ENCODE results near the gene APOA4.

Gene APOA4

DNA sequence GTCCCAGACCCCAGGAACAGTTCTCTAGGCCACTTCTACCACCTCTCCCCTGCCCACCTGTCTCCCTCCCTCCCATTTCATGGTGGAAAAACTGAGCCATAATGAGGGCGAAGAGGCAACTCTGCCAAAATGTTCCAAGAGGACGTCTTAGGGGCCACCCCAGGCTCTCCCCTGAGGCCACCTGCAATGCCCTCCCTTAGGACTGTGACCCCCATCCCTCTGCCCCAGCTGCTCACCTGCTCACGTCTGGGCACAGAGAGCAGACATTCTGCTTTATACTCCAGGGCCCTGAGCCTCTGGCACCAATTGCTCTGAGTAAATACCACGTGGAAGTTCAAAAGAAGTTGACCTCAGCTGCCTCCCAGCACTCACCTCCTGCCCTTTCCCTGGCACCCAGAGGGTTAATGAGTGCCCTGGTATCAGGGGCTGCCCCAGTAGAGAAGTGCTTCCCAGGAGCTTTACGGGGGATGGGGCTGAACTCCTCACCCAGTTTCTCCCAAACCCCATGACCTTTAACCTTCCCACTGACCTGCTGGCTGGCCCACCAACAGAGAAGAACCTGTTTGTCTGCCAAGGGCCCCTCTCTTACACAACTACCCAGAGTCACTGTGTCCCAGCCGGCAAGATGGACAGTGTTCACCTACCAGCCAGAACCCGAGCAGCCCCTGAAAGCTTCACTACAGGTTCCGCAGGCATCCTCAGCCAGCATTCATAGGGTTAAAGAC lies 30.8 kb downstream of the APOA4 start:
- TF ChIP-seq, protein P1, sequence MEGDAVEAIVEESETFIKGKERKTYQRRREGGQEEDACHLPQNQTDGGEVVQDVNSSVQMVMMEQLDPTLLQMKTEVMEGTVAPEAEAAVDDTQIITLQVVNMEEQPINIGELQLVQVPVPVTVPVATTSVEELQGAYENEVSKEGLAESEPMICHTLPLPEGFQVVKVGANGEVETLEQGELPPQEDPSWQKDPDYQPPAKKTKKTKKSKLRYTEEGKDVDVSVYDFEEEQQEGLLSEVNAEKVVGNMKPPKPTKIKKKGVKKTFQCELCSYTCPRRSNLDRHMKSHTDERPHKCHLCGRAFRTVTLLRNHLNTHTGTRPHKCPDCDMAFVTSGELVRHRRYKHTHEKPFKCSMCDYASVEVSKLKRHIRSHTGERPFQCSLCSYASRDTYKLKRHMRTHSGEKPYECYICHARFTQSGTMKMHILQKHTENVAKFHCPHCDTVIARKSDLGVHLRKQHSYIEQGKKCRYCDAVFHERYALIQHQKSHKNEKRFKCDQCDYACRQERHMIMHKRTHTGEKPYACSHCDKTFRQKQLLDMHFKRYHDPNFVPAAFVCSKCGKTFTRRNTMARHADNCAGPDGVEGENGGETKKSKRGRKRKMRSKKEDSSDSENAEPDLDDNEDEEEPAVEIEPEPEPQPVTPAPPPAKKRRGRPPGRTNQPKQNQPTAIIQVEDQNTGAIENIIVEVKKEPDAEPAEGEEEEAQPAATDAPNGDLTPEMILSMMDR (IDR thresholded peaks at IDR 0.05; ENCODE audit: low read depth, low read length): no peak
- no peaks in the 10 kb centered on the region for H3K36me3 ChIP-seq
- no peaks in the 10 kb centered on the region for H3K27me3 ChIP-seq (ENCODE audit: insufficient read depth, low read depth, severe bottlenecking)
- no peak for DNase-seq
- H3K4me3 ChIP-seq (ENCODE audit: low read depth, low read length): no peak overlapping the region
- H3K9me3 ChIP-seq (ENCODE audit: severe bottlenecking): no peaks in the 10 kb centered on the region
- H3K27ac ChIP-seq: no peak overlapping the region

DNA sequence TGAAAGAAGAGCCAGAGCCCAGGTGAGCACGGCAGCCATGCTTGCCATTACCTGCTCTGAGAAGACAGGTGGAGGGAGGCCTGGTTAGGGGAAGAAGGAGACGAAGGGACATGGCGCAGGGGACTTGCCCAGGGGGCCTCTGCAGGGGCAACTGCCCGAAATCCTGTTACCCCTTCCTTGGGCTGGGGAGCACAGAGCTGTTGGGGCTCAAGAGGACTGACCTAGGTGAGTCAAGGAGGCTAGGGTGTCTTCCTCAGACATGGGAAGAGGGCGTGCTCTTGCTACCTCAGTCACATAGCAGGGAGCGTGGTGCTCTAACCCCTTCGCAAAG lies 31.3 kb downstream of the APOA4 start, which contains the start of gene APOA5:
TSS of gene APOA5 (minus strand) at position 67 of the 331 bp plus-strand sequence. CDS start at position 48, 19 bp downstream.
- Histone ChIP-seq H3K27ac (no peak within 1 kb of the TSS), H3K9me3 (ENCODE audit: severe bottlenecking) (no peaks in the 10 kb centered on the region), H3K36me3 (peaks cover 1% of the 10 kb centered on the region), H3K4me3 (ENCODE audit: low read depth, low read length) (no peak within 1 kb of the TSS), H3K27me3 (ENCODE audit: insufficient read depth, low read depth, severe bottlenecking) (no peaks in the 10 kb centered on the region)
- no peak for DNase-seq
- TF ChIP-seq, protein P1 (IDR thresholded peaks at IDR 0.05; ENCODE audit: low read depth, low read length): no peak

DNA sequence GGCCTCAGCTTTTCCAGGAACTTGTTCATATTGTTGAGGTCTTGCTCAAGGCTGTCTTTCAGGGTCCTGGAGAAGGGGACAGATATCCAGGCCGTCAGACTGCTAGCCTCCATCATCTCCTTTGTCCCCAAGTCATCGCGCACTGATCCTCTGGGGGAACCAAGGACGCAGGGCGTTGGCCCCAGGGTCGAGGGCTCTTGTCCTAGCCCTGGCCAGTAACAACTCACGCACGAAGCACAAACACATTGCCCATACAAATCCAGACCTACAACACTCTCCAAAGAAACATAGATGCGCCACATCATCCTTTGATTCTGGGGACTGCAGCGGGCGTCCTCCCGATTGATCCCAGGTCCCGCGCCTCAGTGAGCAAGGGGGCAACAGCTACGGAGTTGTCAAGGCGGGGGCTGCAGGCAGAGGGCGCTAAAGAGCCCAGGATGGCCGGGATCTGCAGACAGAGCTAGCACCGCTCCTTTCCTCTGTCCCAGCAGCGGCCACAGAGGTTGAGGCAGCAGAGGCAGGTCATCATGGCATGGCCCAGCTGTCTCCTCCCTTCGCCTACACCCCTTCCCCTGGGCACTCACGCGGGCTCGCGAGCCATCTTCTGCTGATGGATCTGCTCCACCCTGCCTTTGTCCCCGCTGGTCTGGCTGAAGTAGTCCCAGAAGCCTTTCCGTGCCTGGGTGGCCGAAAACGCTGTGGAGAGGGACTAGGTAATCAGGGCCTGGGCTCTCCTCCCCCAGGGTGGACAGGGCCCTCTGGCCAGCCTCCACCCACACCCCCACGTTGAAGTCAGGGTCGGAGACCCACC lies 31.9 kb downstream of the APOA4 start:
- Histone ChIP-seq H3K27me3 (ENCODE audit: insufficient read depth, low read depth, severe bottlenecking) (no peaks in the 10 kb centered on the region), H3K27ac (no peak overlapping the region), H3K36me3 (peaks cover 7% of the 10 kb centered on the region), H3K9me3 (ENCODE audit: severe bottlenecking) (no peaks in the 10 kb centered on the region), H3K4me3 (ENCODE audit: low read depth, low read length) (no peak overlapping the region)
- DNase-seq: peak; percentile 82
- TF ChIP-seq, protein P1 (IDR thresholded peaks at IDR 0.05; ENCODE audit: low read depth, low read length): peak; percentile 96

DNA sequence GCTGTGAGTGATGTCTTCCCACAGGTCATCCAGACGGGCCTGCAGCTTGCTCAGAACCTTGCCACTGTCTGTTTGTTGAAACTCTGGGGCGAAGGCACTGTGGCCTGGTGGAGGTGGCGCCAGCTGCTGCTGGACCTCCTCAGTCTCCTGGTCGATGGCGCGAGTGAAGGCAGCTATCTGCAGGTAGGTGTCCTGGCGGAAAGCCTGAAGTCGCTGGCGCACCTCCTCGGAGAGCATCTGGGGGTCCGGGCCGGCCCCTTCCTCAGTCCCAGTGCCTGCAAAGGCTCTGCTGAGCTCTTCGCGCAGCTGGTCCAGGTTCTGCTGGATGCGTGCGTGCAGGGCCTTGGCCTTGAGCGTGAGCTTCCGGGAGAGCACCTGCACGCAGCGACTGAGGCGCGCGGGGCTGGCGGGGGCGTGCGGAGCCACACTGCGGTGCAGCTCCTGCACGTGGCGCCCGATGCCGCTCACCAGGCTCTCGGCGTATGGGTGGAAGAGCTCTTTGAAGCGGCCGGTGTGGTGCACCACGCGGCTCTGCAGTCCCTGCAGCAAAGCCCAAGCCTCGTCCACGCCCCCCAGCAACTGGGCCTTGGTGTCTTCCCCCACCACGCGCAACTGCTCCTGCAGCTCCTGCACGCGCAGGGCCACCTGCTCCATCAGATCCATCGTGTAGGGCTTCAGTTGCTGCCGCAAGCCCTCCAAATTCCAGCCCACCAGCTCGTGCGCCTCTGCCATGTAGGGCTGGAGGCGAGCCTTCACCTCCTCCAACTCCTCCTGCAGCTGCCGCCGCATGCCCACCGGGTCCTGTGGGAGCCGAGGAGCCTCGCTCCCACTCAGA lies 32.7 kb downstream of the APOA4 start:
- DNase-seq: no peak
- H3K4me3 ChIP-seq (ENCODE audit: low read depth, low read length): no peak overlapping the region
- TF ChIP-seq, protein P1 (IDR thresholded peaks at IDR 0.05; ENCODE audit: low read depth, low read length): no peak
- no peak overlapping the region for H3K27ac ChIP-seq
- H3K27me3 ChIP-seq (ENCODE audit: insufficient read depth, low read depth, severe bottlenecking): no peaks in the 10 kb centered on the region
- peaks cover 15% of the 10 kb centered on the region for H3K36me3 ChIP-seq
- no peaks in the 10 kb centered on the region for H3K9me3 ChIP-seq (ENCODE audit: severe bottlenecking)

DNA sequence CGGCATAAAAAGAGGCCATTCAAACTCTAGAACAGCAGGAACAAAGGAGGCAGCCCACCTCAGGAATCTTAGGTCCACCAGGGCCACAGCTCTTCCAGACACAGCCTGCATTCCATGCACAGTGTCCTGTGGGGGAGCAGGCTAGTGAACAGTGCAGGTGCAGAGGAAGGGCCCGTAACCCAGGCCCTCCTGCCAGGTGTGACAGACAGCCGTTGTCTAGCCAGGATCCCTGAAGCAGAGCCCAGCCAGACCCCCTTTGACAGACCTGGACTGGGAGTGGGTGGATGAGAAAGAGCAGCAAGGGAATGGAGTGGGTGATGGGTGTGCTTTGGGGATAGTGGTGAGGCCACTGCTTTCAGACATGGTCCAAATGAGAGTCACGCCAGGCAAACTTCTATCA lies 34.1 kb downstream of the APOA4 start:
- H3K36me3 ChIP-seq: peaks cover 29% of the 10 kb centered on the region
- H3K4me3 ChIP-seq (ENCODE audit: low read depth, low read length): no peak overlapping the region

More for the DNA sequence above, 34.1 kb downstream of the APOA4 start:
- Histone ChIP-seq H3K27me3 (ENCODE audit: insufficient read depth, low read depth, severe bottlenecking) (no peaks in the 10 kb centered on the region), H3K27ac (no peak overlapping the region), H3K9me3 (ENCODE audit: severe bottlenecking) (no peaks in the 10 kb centered on the region)
- TF ChIP-seq, protein P1 (IDR thresholded peaks at IDR 0.05; ENCODE audit: low read depth, low read length): no peak
- no peak for DNase-seq
